NCI-H460 (cell line): ENCODE data around the gene LHFPL3. TPM values are rescaled to one million over a fixed set of nuclear protein-coding genes. Genes with fewer than 3 reads are reported as not detected.

ENCODE experiments used
- DNase-seq: peaks from one replicate; pipeline ENCODE4 v3.0.0-alpha.2; 2016; ENCODE audit warnings: low read depth; ENCODE audit errors: extremely low read depth
- total RNA-seq: library from RNA; depleted of rRNA; stranded (reverse); fragments of >200 nt; shearing (Covaris generic); gene quantifications from 2 replicates; pipeline ENCODE4 v1.2.3, GENCODE V29; 2014

Gene LHFPL3
- total RNA-seq, 1 experiment from 2014 or later: not detected

DNA sequence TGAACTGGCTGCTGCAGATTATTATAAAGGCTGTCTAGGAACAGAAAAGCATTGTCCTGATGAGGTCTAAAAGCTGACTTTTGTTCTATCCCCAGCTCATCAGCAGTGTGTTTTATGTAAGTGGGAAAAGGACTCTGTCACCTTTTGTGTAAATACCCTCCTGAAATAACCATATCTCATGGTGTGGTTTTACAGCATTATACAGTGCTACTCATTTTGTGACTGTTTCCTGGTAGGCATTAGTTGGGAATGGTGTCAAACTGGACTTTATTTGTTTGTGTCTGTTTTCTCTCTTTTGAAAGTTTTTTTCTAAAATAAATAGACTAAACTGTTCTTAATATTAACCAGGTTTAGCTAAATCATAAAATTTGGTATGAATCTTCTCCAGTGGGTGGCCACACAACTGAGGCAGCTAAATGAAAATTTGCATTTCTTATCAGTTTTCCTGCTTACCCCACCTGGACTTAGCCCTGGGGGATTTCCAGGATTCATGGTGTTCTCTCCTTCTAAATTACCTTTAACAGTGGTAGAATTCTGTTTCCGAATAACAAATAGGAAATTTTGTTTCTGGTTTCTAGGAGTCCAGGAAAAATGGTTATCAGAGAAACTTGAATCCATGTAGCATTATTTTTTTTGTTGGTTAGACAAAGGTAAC is 140.9 kb downstream of the LHFPL3 start:
- DNase-seq: no peak

DNA sequence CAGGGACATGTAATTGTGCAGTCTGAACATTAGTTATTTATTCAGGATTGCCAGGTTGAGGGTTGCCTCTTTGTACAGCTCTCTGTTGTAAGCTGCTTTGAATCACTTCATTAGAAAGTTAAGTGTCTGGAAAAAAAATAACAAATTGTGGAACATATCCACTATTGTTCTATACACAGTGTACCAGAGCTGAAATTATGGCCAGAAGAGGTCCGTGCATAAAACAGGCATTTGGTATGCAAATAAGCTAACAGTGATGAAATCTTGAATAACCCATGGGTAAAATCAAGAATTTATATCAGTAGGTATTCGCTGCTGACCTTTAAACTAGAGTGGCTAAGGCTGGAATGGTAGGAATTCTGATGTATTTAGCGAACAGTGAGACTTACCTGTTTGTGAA is 152.1 kb downstream of the LHFPL3 start:
- no peak for DNase-seq

DNA sequence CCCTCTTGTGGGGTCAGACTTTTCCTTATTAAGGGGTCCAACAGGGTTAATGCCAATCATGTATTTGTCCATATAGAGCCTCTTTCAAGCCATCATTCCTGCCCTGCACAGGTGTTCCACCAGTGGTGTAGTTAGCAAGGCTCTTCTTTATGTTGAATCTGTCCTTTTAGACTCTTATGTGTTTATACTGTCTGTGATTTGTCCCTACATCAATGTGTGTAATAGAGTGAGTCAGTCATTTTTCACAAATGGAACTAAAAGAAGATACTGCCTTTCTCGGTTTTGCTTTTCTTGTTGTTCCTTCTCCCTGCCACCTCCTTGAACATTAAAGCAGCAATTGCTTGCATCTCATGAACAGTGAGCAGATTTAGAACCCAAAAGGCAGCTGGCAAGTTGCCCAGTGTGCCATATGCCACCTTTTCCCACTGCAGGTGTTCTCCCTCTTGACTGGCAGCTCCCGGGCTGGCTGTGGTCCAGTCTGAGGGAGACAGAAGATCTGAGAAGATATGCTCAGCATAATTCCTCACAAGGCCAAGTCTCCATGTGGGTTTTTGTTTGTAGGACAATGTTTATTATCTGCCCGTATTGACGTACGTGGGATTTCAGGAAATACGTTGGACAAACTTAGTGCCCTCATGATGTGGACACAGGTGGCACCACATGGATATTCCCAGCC is 154.1 kb downstream of the LHFPL3 start:
- no peak for DNase-seq

GRCh38 chr7:104486931-104487330 is 158.5 kb downstream of the LHFPL3 start:
- DNase-seq: no peak

DNA sequence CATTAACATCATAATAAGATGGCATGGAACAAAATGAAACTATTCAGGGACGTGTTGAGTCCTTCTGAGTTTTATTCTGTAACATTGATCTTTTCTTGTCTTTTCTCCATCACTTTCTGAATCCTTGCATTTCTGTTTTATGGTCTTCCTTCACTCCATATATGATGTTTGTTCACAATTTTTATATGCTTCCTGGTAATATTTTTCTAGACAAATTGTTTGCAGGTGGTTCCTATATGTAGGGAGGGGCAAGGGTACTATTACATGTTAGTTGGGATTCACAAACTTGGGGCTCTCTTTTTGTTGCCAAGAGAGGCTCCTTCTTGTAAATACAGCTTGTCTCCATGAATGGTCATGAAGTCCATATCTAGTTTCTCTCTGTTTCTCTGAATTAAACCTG is 159.2 kb downstream of the LHFPL3 start:
- no peak for DNase-seq

DNA sequence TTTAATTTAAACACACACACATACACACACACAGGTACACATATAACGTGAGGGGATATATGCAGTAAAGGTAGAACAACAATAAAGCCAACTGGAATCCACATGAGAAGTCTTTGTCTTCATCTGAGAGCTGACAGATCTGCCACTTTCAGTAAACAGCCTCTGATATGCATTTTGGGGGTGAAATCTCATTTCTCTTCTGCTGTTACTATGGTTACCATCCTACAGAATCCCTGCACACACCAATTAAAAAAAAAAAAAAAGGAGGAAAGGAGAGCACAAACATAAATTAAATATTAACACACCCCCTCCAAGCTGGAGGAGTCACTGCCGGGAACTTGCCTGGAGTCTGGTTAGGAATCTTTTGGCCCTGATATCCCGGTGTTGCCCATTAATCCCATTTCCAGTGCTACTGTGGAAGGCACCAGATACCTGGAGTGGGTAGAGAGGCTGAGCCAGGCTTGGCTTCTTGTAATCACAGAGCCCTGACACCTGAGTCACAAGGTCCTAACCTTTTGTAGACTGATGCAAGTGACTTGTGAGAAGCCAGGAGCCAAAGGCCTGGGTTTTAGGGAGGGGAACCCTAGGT is 169.1 kb downstream of the LHFPL3 start:
- no peak for DNase-seq

GRCh38 chr7:104499975-104500374 is 171.6 kb downstream of the LHFPL3 start:
- no peak for DNase-seq

DNA sequence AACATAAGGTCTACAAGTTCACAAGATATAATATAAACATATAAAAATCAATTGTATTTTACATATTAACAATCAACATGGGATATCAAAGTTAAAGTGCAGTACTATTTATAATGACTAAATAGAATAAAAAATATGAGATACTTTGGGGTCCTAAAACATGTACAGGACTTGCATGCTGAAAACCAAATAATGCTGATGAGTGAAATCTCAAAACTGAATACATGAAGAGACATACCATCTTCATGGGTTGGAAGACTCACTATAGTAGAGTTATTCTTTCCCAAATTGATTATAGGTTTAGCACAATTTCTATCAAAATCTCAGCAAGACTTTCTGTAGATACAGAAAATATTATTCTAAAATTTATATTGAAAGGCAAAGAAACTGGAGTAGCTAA is 181.5 kb downstream of the LHFPL3 start:
- DNase-seq: no peak

DNA sequence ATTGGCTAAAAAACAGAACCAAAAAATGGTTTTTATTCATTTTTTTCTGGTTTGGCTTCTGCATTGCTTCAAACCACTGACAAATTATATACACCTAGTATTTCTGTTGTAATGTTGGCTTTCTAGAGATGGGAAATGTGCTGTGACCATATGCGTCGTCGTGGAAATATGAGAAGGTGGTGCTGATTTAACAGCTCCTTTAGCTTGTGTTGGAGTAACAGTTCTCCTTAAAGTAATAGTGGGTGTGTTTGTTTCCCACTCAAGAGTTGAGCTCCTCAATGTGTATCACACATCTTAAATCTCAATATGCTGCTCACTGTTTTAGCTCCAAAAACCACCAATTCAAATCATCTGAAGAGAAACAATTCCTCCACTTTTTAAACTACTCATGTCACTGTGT is 196.4 kb downstream of the LHFPL3 start:
- no peak for DNase-seq

DNA sequence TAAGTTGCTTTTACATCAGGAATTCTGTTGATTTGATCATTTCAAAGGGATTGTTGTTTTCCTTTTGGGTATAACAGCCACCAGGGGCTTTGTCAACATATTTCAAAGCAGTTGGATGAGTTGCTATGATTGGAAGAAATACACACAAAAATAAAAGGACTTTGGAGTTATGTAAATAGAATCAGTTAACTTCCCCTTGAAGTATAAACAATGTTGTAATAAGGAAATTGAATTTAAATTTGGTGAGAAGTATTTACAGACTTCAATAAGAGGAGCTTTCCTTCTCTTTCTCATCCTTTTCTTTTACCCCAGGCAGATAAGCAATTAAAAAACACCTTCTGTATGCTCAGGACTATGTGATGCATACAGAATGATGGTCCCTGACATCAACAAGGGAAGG is 199.7 kb downstream of the LHFPL3 start:
- no peak for DNase-seq

DNA sequence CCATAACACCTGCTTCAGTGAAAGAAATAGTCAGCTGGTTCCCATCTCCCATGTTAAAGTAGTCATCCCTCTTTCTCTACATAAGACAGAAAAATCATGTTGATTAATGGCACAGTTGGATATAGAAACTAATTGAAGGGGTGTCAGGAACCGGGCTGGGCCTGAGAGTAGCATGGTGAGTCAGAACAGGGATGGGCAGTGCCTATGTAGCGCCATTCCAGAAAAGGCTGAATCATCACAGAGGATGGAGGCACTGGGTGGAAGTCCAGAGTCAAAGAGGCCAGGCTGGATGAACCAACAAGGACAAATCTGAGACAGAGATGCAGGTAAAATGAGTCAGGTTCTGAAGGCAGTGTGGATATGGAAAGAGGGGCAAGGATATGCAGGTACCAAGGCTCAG is 201.2 kb downstream of the LHFPL3 start:
- DNase-seq: no peak

GRCh38 chr7:104530251-104530650 is 201.8 kb downstream of the LHFPL3 start:
- DNase-seq: no peak

DNA sequence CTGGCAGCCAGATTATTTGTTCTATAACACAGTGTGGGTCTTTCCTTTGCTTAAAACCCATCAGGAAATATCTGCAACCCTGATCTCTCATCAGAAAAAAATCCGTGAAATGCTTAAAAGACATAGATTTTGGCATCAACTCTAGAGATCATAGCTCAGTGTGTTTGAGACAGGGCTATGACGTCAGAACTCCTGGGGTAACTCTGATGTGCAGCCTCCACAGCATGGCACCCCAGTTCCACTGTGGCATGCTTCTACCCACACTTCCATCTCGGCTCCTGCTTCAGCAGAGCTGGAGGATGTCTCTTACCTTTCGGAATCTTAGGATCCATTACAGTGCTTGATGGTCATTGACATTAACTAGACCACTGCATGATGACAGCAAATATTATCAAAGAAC is 205.7 kb downstream of the LHFPL3 start:
- no peak for DNase-seq

DNA sequence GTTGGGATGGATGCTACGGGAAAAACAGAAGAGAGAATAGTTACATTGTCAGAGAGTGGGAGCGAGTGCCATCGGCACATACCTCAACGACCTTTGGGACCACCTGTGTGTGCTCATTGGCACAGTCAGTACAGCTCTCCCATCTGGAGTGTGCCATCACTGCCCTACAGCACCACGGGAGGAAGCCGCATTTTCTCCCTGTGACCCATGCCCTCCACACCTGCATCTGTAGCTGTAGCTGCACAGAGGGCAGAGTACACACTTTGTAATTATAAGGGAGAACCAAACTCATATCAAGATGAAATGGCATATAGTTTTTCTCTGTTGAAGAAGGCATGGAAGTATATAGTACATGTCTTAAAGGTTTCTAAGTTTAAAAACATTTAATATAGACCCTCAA is 207.4 kb downstream of the LHFPL3 start:
- DNase-seq: no peak

GRCh38 chr7:104536956-104537355 is 208.6 kb downstream of the LHFPL3 start:
- no peak for DNase-seq

DNA sequence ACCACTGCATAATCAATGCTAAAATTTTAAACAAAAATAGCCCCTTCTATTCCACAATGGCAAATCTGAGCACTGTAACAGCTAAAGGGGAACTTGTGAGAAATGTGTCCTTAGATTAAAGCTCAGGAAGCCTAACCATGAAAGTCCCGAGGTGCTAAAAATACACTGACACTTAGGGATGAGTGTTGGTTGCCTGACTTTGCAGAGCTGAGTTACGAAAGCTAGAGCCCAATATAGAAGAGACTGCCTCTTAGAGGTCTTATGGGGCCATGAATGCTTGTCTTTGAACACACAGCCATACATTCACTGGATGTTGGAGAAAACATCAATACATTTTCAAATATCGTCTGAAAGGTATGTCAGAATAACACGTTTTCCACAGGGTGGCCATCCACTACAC is 209.7 kb downstream of the LHFPL3 start:
- DNase-seq: no peak

- no peak for DNase-seq
These were observed 213.5 kb downstream of the LHFPL3 start for GRCh38 chr7:104541897-104542296.

GRCh38 chr7:104548861-104549260 is 220.5 kb downstream of the LHFPL3 start:
- DNase-seq: no peak

GRCh38 chr7:104550362-104550761 is 222.0 kb downstream of the LHFPL3 start:
- no peak for DNase-seq

GRCh38 chr7:104551226-104551625 is 222.8 kb downstream of the LHFPL3 start:
- no peak for DNase-seq

- peak; percentile 39 for DNase-seq
These were observed 223.7 kb downstream of the LHFPL3 start for GRCh38 chr7:104552102-104552501.

DNA sequence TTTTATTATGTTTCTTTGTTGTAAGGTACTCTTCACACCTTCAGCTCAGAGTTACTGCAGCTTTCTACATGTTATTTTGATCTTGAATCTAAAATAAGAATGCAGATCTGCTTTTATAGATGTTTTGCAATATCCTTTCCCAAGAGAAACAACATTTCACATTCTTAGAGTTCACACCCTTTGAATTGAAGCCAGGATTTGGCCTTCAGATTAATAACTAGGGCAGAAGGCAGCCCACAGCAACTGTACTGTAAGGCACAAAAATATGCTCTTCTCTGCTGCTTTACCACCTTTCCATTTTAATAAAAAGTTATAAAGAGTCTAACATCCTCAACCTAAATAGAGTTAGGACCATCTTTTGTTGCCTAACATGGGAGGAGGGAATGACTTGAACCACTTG is 224.7 kb downstream of the LHFPL3 start:
- no peak for DNase-seq
